GM19328 (cell line): ENCODE measurements around the gene RELCH.

Experiments used
- ATAC-seq: cut with Tn5 transposase; IDR thresholded peaks from one replicate; pipeline ENCODE4 v1.9.1; 2021; ENCODE audit warnings: mild to moderate bottlenecking, moderate library complexity; ENCODE audit not compliant: unreplicated experiment

The RELCH gene

DNA sequence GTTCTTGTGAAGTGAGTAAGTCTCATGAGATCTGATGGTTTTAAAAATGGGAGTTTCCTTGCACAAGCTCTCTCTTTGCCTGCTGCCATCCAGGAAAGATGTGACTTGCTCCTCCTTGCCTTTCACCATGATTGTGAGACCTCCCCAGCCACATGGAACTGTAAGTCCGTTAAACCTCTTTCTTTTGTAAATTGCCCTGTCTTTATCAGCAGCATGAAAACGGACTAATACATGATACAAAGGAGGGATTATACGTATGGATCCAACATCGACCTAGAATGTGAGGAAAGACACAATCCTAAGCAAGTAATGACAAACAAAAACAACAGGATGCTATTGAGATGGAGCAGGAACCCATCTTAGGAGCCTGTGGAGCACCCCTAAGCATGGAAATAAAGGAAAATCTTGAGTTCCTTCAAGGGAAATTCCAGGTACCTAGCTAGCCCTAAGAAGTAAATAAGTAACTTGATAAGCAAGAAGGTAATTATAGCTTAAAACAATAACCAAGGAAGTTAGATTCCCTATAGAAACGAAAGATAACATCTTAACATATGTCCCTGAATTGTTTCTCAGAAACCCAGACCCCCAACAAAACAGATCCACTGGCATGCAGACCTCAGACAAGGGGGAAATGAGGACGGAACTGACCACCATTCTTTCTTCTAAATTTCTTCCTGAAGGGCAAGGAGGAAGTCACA, 136.6 kb downstream of the RELCH start:
- no peak for ATAC-seq

DNA sequence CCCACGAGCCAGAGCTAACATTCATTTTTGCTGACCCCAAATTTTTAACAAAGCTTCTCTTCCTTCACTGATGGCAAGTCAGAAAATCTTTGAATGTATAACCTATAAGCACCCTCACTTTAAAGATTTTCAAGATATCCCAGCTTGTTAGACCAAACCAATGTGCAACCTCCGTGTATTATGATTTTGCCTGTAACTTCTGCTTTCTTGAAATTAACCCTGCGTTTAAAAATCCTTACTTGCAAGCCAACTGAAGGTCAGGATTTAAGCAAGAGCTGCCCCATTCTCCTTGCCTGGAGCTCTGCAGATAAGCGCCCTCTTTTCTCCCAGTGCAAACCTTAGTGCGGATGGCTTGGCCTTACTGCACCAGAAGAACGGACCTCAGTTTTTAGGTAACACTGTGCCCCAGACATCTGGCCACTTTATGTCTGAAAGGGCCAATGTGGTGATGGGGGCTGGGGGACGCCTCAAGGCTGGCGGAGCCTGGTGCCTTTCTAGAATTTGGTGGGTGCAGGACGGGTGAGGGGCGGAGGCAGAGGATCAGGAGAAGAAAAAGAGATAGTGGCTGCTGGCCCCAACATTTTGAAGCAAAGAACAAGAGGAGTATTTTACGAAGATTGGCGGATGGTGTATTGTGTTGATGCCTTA, 137.2 kb downstream of the RELCH start:
- no peak for ATAC-seq

DNA sequence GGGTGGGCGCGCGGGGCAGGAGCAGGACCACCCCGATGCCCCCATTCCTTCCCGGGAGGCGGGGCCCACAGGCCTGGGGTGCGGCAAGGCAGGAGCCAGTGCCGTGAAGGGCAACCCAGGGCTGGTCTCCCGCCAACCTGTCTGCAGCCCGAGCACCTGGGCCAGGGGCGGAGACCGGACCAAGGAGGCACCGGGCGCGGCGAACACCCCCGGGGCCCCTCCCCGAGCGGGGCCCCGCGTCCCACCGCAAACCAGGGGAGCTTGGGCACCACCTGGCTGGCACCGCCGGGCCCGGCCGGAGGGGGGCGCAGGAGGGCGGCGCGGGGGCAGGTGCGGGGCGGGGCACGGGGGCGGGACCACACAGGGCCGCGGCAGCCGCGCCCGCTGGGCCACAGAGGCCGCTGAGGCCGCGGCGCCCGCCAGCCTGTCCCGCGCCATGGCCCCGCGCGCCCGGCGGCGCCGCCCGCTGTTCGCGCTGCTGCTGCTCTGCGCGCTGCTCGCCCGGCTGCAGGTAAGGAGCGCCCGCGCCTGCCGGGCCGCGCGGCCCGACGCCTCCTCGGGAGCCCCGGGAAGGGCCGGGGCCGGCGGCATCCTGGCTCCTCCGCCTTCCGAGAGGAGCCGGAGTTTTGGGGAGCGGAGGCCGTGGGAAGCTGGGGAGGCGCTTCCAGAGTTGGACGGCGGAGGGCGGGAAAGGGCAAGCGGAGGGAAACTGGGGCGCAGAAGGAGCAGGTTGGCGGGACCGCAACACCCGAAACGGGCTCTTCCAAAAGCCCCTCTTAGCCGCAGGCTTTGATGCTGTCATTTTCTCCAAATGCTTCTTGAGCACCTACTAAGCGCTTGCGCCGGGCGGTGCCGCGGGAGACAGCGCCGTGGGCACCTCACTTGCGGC, 138.1 kb downstream of the RELCH start, which contains the start of gene TNFRSF11A:
TSS of gene TNFRSF11A (plus strand) at position 394 of the 889 bp plus-strand sequence. CDS start at position 437, 43 bp downstream.
- ATAC-seq, result peak; percentile 57

DNA sequence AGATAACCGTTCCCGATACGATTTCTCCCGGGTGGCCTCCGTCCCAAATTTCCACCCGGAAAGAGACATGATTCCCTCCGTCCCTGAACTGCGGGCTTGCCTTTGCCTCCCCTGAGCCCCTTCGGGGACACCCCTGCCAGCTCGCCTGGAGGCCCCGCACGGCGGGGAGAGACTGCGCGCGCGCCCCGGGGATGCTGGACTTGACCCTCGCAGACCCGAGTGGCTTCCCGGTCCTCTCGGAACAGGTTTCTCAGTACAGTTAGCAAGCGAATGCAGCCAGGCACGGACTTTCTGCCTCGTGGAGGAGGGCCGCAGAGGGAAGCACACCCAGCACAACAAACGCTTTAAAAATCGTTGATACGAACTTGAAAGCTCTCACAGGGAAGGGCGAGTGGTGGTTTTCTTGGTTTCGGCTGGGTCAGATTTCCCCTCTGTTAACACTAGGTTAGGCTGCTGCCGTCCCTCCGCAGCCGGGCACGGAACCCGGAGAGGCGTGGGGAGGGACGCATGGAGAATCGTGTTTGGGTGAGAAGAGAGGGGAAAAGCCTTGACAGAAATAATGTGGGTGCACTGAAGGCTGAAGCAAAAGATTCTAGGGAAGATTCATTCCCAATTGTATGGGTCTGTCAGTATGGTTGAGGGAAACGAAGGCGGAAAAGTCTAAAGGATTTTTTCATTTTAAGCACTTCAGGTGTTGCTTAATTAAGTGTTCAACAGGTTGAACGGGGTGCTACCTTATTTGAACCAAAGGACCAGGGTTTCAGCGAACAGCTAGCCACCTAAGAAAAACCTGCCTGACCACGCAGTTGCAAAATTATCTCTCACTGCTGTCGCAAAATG, 139.0 kb downstream of the RELCH start:
- no peak for ATAC-seq

DNA sequence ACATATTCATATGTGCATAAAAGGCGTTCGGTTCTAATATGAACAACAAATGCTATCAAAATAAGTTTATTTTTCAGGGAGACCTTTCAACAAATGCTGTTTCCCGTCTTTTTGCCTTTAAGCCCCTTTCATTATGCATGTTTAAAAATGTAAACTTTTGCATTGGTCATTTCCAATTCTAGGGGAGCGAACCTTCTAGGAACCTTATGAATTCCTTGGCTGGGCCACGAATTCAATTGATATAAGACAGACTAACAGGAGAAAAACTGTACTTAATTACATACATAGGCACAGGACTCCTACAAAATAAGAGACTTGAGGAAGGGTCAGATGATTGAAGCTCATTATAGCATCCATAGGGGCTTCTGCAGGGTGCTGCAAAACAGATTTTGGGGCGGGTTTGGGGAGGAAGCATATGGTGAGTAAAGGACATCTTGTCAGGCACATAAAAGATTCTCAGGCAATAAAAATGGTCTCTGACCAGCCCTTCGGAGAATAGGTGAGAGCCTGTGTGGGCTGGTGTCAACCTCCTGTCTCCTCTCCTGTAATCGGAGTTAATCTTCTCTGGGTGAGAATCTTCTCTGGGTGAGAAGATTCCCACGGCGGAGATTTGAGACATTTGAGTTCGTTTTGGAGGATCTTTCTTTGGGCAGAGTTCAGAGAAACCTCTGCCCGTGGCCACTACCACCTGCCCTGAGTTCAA, 139.7 kb downstream of the RELCH start:
- ATAC-seq, result no peak

DNA sequence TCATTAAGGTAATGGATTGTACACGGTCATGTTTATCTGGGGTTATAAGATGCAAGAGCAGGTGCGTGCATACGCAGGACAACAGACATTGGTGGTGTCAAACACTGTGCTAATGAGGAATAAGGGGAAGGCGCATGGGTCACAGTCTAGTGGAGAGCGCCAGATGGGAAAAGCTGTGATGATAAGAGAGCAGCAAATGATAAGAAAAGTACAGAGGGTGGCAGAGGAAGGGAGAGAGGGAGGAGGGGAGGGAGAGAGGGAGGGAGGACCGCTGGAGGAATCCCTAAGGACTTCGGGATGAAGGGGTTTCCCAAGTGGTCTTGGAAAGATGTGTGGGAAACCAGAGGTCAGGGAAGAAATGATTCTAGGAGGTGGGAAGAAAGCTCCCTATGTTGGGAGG, 140.9 kb downstream of the RELCH start:
- ATAC-seq, result no peak

DNA sequence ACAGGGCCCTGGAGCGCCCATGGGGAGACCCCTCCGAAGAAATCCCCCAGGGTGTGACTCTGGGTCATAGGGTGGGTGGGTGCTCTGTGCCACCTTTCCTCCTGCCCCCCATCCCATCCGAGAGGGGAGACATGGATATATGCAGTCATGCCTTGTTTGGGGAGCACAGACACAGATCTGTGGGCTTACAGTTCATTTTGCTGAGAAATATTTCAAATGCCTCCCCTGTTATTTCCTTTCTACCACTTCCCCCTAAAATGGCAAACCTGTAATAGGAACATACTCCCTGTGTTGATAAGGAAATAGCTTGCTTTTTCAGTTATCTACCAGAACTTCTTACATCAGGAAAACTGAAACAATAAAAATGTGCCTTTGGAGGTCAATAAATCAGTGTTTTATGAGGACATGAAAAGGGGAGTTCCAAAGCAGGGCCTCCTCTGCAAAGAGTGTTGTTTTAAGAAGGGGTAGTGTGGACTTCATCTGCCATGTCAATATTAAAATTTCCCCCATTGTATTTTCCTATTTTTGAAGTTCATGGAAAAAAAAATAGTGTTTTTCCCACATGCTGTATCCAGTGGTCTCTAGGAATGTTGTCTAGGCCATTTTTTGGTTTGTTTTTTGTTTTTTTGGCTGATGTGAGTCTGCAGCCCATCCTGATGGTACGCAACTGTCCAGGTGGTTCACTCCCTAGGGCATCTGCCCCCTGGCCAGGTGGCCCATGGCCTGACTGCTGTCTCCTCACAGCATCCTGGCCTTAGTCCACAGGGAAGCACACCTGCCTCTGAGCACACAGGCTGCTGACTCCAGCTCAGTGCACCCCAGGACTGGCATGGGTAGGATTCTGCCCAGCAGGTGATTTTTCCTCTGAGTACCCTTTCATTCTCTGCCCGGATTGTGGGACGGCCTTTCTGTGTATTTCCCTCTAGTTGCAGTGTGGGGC, 141.8 kb downstream of the RELCH start:
- no peak for ATAC-seq

DNA sequence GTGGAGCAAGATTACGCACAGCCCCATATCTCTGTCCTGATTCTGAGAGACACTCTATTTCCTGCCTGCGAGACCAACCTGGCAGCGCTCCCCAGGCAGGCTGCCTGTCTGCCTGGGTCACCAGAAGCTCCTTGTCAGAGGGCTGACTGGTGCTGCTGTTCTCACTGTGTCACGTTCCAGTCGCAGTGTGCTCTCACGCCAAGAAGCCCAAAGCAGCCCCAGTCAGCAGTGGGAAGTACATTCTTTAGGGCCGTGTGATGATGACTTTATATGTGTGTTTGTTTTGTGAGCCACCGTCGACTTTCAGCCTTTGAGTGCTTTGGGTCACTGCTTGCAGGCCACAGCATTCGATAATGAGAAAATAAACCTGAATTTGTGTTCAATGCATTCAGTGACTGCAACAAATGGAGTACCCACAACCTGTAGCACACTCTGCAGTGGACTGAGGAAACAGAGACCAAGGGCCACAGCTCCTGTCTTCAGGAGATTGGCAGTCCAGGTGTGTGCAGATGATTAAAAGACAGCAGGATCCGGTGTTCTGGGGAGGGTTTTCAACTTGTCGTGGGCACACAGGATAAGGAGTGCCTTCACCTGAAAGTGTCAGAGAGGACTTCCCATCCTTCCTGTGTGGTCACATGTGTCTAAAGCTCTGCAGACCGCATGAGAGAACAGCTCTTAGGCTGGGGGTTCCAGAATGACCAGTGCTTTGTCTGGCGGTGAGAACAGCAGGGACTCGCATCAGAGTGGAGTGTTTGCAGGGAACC, 142.8 kb downstream of the RELCH start:
- no peak for ATAC-seq

DNA sequence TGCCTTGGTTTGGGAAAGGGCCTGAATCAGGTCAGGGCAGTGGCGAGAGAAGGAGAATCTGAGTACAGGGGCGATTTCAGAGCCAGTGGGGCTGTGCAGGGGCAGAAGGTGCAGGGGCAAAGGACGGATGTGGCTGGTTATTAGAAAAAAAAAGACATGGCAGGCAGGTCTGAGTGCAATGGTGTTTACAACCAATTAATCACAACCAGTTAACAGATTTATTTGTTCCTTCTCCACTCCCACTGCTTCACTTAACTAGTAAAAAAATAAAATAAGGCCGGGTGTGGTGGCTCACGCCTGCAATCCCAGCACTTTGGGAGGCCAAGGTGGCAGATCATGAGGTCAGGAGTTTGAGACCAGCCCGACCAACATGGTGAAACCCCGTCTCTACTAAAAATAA, 143.6 kb downstream of the RELCH start:
- ATAC-seq, result no peak

DNA sequence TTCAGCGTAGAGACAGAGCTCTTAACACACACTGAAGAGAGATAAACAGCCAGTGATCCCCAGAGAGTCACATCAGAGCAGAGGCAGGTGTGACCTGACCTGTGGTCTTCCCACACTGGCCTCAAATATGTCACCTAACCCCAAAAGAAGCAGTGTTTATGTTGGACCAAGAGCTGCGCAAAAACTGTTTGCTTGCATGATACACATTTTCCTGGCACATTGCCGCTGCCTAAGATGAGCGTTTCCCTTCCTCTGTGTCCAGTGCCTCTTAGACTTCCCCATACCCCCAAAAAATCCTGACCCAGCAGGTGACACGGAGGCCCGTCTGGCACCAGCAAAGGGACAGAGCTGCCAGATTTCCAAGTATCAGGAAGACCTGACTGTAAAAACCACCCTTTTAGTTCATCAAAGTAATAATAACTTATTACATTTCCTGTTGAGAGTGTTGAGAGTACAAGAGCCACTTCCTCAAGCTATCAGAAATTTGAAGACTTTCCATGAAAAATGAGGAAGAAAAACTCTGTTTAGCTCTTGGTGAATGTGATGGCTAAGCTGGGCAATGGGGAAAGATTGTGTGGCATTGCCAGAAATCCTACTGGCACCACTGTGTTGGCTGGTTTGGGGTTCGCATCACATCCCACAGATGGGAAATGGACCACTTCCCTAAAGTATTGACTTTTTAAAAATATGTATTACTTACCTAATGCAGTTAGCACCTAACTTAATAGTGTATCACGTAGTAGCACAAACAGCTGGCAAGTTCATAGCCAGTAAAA, 144.7 kb downstream of the RELCH start:
- no peak for ATAC-seq

DNA sequence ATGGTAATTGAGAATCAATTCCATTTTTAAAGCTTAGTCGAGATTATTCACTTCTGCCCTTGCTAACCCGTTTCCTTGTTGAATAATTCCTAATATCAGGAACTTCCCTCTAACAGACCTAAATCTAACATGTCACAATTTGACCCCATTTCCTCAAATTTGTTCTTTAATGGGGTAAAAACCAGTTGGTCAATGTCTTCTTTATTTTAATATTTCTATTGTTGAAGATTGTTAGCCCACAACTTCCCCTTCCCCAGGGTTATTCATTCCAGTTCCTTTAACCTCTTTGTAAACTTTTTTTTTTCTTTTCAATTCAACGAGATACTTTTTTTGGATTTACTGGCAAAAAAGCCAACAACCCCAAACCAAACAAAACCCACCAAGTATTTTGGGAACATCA, 145.4 kb downstream of the RELCH start:
- ATAC-seq, result no peak

DNA sequence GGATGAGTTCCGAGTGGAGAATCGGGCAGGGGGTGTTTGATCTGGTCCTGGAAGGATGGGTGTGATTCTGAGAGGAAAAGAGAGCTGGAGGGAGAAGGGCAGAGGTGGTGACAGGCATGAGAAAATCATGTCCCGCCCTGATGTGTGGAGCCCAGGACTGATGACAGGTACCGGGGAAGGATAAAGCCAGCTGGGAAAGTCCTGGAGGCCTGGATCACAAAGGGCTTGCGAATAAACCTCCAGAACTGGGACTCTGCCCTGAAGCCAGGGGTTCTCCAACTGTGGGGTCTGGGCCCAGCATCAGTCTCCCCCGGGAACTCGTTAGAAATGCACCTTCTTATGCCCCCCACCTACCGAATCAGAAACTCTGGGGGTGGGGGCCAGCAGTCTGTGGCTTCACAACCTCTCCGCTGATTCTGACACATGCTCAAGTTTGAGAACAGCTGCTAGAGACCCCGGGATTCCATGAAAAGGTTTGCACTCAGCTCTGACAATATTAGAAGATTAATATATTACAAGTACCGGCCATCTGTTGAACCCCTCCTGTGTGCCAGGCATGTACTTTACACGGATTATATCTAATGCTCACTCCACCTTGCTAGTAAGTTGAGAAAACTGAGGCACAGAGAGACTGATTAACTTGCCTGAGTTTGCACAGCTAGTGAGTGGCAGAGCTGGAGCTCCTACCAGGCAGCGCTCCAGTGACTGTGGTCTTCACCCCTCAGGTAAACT, 146.1 kb downstream of the RELCH start:
- ATAC-seq, result no peak

DNA sequence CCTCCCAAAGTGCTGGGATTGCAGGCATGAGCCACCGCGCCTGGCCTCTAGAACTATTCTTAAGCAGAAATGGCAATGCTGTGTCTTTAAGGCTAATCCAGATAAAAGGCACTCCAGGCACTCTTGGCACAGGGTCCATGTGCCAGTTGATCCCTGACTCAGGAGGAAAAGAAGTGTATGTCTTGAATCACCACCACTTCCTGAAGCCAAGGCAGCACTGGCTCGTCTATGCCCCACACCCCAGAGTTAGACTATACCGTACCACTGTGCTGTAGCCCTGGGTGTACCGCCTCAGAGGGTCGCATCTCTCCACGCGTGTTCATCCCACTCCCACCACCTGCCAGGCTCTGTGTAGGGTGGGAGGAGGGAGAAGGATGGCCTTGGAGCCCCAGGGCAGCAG, 147.1 kb downstream of the RELCH start:
- ATAC-seq, result no peak

DNA sequence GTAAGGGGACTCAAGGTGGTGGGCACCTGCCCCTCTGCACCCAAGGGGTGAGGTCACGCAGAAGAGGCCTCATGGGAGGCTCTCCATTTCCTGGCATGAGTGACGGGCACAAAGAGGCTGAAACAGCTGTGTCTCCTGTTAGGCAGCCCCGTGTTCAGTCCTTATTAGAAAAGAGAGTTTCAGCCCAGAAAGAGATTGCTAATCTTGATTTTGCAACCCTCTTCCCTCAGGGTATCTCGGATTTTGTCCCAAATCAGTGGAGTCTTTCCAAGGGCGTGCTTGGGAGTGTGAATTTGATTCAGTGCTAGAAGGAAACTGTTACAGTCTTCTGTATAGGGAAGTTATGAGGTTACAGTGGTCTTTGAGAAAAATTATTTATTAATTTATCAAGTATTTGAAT, 148.4 kb downstream of the RELCH start:
- no peak for ATAC-seq

DNA sequence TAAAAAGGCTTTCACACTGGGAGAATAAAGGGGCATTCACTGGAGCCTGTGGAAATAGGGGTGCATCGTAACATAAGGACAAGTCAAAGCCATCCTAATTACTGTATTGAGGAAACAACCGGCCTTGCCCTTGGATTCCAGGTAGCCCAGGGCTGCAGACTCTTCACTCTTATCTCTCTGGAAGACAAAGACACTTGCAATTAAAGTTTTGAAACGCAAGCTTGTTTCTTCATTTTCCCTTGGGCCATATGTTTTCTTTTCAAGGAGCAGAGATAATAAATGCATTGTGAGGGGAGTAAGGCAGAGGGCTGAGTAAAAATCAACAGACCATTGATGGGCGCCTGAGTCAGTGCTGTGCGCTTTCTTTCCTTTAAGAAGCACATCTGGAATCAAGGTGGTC, 149.6 kb downstream of the RELCH start:
- ATAC-seq, result no peak

DNA sequence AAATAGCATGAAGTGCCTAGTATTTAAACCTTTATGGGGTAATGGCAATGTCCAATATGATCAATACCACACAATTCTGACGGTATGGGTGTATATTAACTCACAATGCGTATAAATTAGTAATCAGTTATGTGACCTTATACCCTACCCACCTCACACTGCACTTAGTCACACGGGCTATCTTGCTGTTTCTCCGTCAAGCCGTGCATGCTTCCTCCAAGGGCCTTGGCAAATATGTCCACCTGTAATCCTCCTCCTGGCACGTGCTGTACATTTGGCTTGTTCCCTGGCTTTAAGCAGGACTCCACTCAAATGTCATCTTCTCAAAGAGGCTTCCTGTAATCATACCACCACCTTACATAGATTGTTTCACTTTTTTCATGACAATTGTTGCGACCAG, 150.3 kb downstream of the RELCH start:
- ATAC-seq, result no peak
